ENCODE measurements around the gene TMEM156. TPM values are rescaled to one million over a fixed set of nuclear protein-coding genes. Genes with fewer than 3 reads are reported as not detected.

Gene TMEM156
- polyA plus RNA-seq, 3 donors = 0.31 to 1.1 (median 0.43) TPM

- intact Hi-C loops (cut with micrococcal nuclease) = loop anchor here in 1 of 2 donors (5.0 kb wide), 1 partner anchor 173 kb away; the partner anchor contains the start of gene TLR6
- TF ChIP-seq, protein P1, sequence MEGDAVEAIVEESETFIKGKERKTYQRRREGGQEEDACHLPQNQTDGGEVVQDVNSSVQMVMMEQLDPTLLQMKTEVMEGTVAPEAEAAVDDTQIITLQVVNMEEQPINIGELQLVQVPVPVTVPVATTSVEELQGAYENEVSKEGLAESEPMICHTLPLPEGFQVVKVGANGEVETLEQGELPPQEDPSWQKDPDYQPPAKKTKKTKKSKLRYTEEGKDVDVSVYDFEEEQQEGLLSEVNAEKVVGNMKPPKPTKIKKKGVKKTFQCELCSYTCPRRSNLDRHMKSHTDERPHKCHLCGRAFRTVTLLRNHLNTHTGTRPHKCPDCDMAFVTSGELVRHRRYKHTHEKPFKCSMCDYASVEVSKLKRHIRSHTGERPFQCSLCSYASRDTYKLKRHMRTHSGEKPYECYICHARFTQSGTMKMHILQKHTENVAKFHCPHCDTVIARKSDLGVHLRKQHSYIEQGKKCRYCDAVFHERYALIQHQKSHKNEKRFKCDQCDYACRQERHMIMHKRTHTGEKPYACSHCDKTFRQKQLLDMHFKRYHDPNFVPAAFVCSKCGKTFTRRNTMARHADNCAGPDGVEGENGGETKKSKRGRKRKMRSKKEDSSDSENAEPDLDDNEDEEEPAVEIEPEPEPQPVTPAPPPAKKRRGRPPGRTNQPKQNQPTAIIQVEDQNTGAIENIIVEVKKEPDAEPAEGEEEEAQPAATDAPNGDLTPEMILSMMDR (IDR thresholded peaks at IDR 0.05) = no peak
- whole genome bisulfite sequencing (ENCODE audit: insufficient coverage) = no CpG with 5 or more reads among the region's 3 CpGs
- Histone ChIP-seq H3K4me1 (ENCODE audit: control insufficient read depth in 1 of 2, insufficient read depth in 2 of 2, low read length in 2 of 2) (peaks cover 47 to 58% of the 10 kb centered on the region in 2 donors), H2AFZ (ENCODE audit: insufficient read depth, low read depth, low read length, poor library complexity, severe bottlenecking) (peak overlapping the region; percentile 9), H3K9ac (ENCODE audit: insufficient read depth, low read length, poor library complexity, severe bottlenecking) (no peak overlapping the region), H3K4me3 (replicated peaks in 1 of 3; ENCODE audit: low read depth in 2 of 3, low read length in 3 of 3) (no peak overlapping the region), H3K36me3 (replicated peaks in 1 of 2; ENCODE audit: control insufficient read depth in 1 of 2, insufficient read depth in 2 of 2, low read length in 2 of 2) (no peaks in the 10 kb centered on the region), H4K20me1 (ENCODE audit: insufficient read depth, low read length) (no peaks in the 10 kb centered on the region), H3K27ac (ENCODE audit: low read depth in 1 of 2, low read length in 2 of 2) (no peak overlapping the region), H3K4me2 (replicated peaks; ENCODE audit: extremely low read depth, low read length, poor library complexity, severe bottlenecking) (peak overlapping the region; percentile 0), H3K27me3 (ENCODE audit: control insufficient read depth in 2 of 2, insufficient read depth in 2 of 2, low read length in 2 of 2) (no peaks in the 10 kb centered on the region), H3K79me2 (ENCODE audit: insufficient read depth, low read length) (peaks cover 20% of the 10 kb centered on the region), H3K9me3 (replicated peaks in 1 of 2; ENCODE audit: control insufficient read depth in 1 of 2, insufficient read depth in 1 of 2, low read length in 2 of 2) (no peaks in the 10 kb centered on the region)
- no peaks in the 10 kb centered on the region for H3K27me3 Mint-ChIP-seq (ENCODE audit: low read depth in 3 of 3)
- no peaks in the 10 kb centered on the region for H3K9me3 Mint-ChIP-seq
- H3K27ac Mint-ChIP-seq = peak overlapping the region in 1 of 7 donors; percentile 77
- H3K4me3 Mint-ChIP-seq = no peak overlapping the region
- H3K36me3 Mint-ChIP-seq = no peaks in the 10 kb centered on the region
- H3K4me1 Mint-ChIP-seq = peaks cover 45% of the 10 kb centered on the region
- DNase-seq = no peak
Observed at GRCh38 chr4:39030725-39031124, 1.5 kb downstream of the TMEM156 start.

DNA sequence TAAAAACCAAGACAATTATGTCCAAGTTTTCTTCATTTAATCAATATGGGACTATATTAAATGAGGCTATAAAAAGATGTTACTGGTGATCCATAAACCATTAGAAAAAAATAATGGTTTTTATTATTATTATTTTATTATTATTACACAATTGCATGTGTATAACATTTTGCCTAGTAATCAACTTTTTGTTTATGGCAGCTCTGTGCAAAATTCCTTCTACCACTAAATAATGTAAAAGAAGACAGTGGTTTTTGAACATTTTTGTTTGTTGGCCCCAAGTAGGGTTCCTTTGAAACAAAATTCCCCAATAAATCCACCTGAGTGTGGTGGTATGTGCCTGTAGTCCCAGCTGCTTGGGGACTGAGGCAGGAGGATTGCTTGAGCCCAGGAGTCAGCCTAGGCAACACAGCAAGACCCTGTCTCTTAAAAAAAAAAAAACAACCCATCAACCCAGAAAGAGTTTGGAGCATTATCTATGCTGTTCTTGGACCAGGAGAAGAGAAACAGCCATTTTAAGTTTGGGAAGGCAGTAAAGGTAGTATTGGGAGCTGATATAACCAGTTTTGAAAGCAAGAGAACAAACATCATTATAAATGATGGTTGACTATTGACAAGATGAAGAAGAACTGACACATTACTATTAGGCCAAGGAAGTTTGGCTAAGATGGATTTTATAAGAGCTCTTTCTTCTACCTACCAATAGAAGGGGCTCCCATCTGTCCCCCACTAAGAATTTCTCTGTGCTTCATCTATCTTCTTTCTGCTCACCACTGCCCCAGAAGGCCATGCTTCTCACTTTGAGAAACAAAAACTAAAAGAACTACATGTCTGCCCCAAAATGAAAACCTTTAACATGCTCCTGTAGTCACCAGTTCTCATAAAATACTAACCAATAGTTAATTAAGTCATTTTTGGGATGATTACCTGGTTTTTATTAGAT lies 2.2 kb downstream of the TMEM156 start:
- Histone ChIP-seq H2AFZ (ENCODE audit: insufficient read depth, low read depth, low read length, poor library complexity, severe bottlenecking) (peak overlapping the region; percentile 9), H3K9me3 (replicated peaks in 1 of 2; ENCODE audit: control insufficient read depth in 1 of 2, insufficient read depth in 1 of 2, low read length in 2 of 2) (no peaks in the 10 kb centered on the region), H3K4me1 (ENCODE audit: control insufficient read depth in 1 of 2, insufficient read depth in 2 of 2, low read length in 2 of 2) (peaks cover 53 to 65% of the 10 kb centered on the region in 2 donors), H3K27ac (ENCODE audit: low read depth in 1 of 2, low read length in 2 of 2) (no peak overlapping the region), H3K9ac (ENCODE audit: insufficient read depth, low read length, poor library complexity, severe bottlenecking) (no peak overlapping the region), H3K4me3 (replicated peaks in 1 of 3; ENCODE audit: low read depth in 2 of 3, low read length in 3 of 3) (no peak overlapping the region), H4K20me1 (ENCODE audit: insufficient read depth, low read length) (no peaks in the 10 kb centered on the region), H3K27me3 (ENCODE audit: control insufficient read depth in 2 of 2, insufficient read depth in 2 of 2, low read length in 2 of 2) (no peaks in the 10 kb centered on the region), H3K79me2 (ENCODE audit: insufficient read depth, low read length) (peaks cover 20% of the 10 kb centered on the region), H3K4me2 (replicated peaks; ENCODE audit: extremely low read depth, low read length, poor library complexity, severe bottlenecking) (peak overlapping the region; percentile 0), H3K36me3 (replicated peaks in 1 of 2; ENCODE audit: control insufficient read depth in 1 of 2, insufficient read depth in 2 of 2, low read length in 2 of 2) (no peaks in the 10 kb centered on the region)
- no peak for DNase-seq
- H3K27ac Mint-ChIP-seq = peak overlapping the region in 6 of 7 donors; percentile 24 to 82 (median 58)
- H3K9me3 Mint-ChIP-seq = no peaks in the 10 kb centered on the region
- H3K36me3 Mint-ChIP-seq = no peaks in the 10 kb centered on the region
- no peaks in the 10 kb centered on the region for H3K27me3 Mint-ChIP-seq (ENCODE audit: low read depth in 3 of 3)
- intact Hi-C loops (cut with micrococcal nuclease) = loop anchor here in 1 of 2 donors (5.0 kb wide), 1 partner anchor 173 kb away; the partner anchor contains the start of gene TLR6
- H3K4me3 Mint-ChIP-seq = peak overlapping the region in 1 of 2 donors; percentile 34
- H3K4me1 Mint-ChIP-seq = peaks cover 51% of the 10 kb centered on the region
- TF ChIP-seq, protein P1 (IDR thresholded peaks at IDR 0.05) = no peak

Measured in CD14-positive monocyte (primary cell).